DND-41 (cell line): ENCODE measurements around the gene DNAJC15.

Experiments used
- ATAC-seq: fragments of 200-7000 bp; cut with Tn5 transposase; 3 replicates; pipeline ENCODE4 v1.9.1; 2021; ENCODE audit warnings: low read depth; ENCODE audit not compliant: insufficient read depth
- DNase-seq: peaks from one replicate; pipeline ENCODE4 v3.0.0-alpha.2; 2020
- H2AFZ ChIP-seq: 2 replicates; pipeline ENCODE4 v1.6.0; 2012; ENCODE audit warnings: low read depth, low read length
- H3K27ac ChIP-seq: 2 replicates; pipeline ENCODE4 v1.5.1; 2012; ENCODE audit warnings: low read length, inconsistent platforms
- H3K27me3 ChIP-seq: fragments of 200-600 bp; sonication (generic); 2 replicates; pipeline ENCODE4 v1.6.0; 2012; ENCODE audit warnings: low read length, mild to moderate bottlenecking, inconsistent platforms; ENCODE audit not compliant: insufficient read depth, poor library complexity
- H3K36me3 ChIP-seq: 2 replicates; pipeline ENCODE4 v1.5.1; 2012; ENCODE audit warnings: low read length, inconsistent platforms; ENCODE audit not compliant: insufficient read depth
- H3K4me1 ChIP-seq: 2 replicates; pipeline ENCODE4 v1.5.1; 2012; ENCODE audit warnings: mild to moderate bottlenecking, low read length; ENCODE audit not compliant: insufficient read depth
- H3K4me2 ChIP-seq: 2 replicates; pipeline ENCODE4 v1.6.0; 2012; ENCODE audit warnings: mild to moderate bottlenecking, moderate library complexity, low read length, inconsistent platforms; ENCODE audit not compliant: insufficient read depth
- H3K4me3 ChIP-seq, 2 experiments: fragments of 200-600 bp in 1 of 2; shearing (Covaris generic) in 1 of 2; 2 replicates each; pipeline ENCODE4 v1.5.1; 2012 to 2016; ENCODE audit warnings: inconsistent platforms in 2 of 2, low read length in 2 of 2, mild to moderate bottlenecking in 2 of 2, low read depth in 1 of 2, moderate library complexity in 1 of 2
- H3K79me2 ChIP-seq: 2 replicates; pipeline ENCODE4 v1.6.0; 2012; ENCODE audit warnings: low read length, inconsistent platforms; ENCODE audit not compliant: insufficient read depth
- H3K9ac ChIP-seq: 2 replicates; pipeline ENCODE4 v1.6.0; 2012; ENCODE audit warnings: low read depth, mild to moderate bottlenecking, inconsistent platforms, low read length, moderate library complexity
- H3K9me3 ChIP-seq: 2 replicates; pipeline ENCODE4 v1.5.1; 2012; ENCODE audit warnings: low read length, moderate library complexity, mild to moderate bottlenecking, inconsistent platforms; ENCODE audit not compliant: insufficient read depth, severe bottlenecking
- H4K20me1 ChIP-seq: 2 replicates; pipeline ENCODE4 v1.6.0; 2012; ENCODE audit warnings: low read length; ENCODE audit not compliant: insufficient read depth
- EZH2 ChIP-seq: IDR thresholded peaks from 3 replicates; pipeline ENCODE4 v1.6.1; 2012; ENCODE audit warnings: borderline replicate concordance, low read depth, mild to moderate bottlenecking, moderate library complexity, low read length, inconsistent platforms; ENCODE audit not compliant: severe bottlenecking
- TF ChIP-seq, protein P1 (sequence below): IDR thresholded peaks from 2 replicates; pipeline ENCODE4 v1.5.1; 2012; ENCODE audit warnings: borderline replicate concordance, low read length, moderate library complexity, mild to moderate bottlenecking; ENCODE audit not compliant: poor library complexity, severe bottlenecking; ENCODE audit errors: extremely low read depth

The DNAJC15 gene

DNA sequence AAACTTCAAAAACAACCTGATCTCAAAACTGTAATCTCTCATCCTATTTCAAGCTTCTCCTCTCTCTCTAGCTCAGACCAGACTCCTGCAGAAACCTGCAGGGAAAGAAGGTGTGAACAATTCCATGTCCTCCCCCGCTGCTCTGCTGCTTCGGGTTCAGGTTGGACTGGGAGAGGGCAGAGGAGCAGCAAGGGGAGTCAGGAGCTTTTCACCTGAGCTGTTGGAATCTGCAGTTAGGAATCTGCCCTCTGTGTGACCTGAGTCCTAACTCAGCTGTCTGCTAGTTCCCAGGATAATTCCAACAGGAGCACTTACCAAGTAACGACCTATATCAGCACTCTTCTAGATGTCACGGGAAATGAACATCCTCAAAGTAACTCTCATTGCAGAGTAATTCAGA is 118.3 kb downstream of the DNAJC15 start:
- TF ChIP-seq EZH2: no peak
- TF ChIP-seq, protein P1, sequence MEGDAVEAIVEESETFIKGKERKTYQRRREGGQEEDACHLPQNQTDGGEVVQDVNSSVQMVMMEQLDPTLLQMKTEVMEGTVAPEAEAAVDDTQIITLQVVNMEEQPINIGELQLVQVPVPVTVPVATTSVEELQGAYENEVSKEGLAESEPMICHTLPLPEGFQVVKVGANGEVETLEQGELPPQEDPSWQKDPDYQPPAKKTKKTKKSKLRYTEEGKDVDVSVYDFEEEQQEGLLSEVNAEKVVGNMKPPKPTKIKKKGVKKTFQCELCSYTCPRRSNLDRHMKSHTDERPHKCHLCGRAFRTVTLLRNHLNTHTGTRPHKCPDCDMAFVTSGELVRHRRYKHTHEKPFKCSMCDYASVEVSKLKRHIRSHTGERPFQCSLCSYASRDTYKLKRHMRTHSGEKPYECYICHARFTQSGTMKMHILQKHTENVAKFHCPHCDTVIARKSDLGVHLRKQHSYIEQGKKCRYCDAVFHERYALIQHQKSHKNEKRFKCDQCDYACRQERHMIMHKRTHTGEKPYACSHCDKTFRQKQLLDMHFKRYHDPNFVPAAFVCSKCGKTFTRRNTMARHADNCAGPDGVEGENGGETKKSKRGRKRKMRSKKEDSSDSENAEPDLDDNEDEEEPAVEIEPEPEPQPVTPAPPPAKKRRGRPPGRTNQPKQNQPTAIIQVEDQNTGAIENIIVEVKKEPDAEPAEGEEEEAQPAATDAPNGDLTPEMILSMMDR: no peak
- Histone ChIP-seq H3K36me3 (no peaks in the 10 kb centered on the region), H2AFZ (no peak overlapping the region), H3K27me3 (peaks cover 9% of the 10 kb centered on the region), H3K27ac (no peak overlapping the region), H3K4me3 (no peak overlapping the region), H3K4me2 (no peak overlapping the region), H3K79me2 (no peaks in the 10 kb centered on the region), H3K4me1 (no peaks in the 10 kb centered on the region), H4K20me1 (no peaks in the 10 kb centered on the region), H3K9ac (no peak overlapping the region), H3K9me3 (no peaks in the 10 kb centered on the region)
- no peak for DNase-seq
- ATAC-seq: no peak

DNA sequence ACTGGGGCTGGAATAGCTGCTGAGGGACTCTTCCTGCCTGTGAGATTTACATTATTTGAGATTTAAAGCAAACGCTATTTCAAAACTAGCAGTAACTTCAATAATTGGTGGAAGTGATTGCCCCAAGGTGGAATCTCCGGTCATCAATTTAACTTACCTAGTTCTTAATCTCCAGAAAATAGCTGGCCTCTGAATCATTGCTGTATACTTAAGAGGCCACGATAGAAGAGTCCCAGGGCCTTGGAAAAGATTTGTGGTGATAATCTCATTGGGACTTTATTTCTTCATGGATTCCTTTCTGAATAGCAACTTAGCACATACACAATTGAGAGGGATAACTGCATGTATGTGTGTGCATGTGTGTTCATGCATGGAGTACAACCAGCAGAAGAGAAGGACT is 120.2 kb downstream of the DNAJC15 start:
- H3K9ac ChIP-seq: no peak overlapping the region
- H3K36me3 ChIP-seq: no peaks in the 10 kb centered on the region
- H4K20me1 ChIP-seq: no peaks in the 10 kb centered on the region
- no peak overlapping the region for H3K4me2 ChIP-seq
- no peak overlapping the region for H2AFZ ChIP-seq
- no peaks in the 10 kb centered on the region for H3K4me1 ChIP-seq
- ATAC-seq (no peak), DNase-seq (no peak)
- H3K4me3 ChIP-seq: no peak overlapping the region
- TF ChIP-seq, protein P1: no peak
- no peak for TF ChIP-seq EZH2
- no peak overlapping the region for H3K27ac ChIP-seq
- peaks cover 5% of the 10 kb centered on the region for H3K27me3 ChIP-seq
- H3K9me3 ChIP-seq: no peaks in the 10 kb centered on the region
- no peaks in the 10 kb centered on the region for H3K79me2 ChIP-seq

DNA sequence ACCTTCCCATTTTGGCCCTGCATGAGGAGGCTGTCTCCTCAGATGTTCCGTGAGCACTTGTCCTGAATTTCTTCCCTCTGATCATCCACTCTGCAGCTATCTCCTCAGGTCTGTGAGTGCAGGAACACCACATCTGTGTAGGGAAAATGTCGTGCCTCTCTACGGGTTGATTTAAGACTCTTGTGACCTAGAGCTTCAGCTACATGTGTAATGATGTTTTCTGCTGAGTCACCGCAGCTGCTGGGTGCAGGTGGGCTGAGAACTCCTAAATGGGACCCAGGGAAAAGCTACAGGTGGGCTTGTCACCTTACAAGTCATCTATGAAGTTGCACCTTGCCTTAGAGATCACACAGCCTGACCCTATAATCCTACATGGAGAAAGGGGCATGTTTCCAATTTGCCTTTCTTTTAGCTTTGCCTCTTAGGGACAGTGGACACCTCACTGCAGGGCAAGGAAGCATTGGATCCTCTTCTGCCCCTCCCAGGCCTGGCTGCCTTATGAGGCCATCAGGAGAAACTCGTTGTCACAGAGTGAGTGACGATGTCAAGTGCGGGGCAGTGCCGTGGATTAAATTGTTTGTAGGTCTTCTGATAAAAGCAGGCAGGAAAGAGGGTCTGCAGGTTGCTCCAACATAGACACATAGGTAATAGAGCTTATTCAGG is 122.3 kb downstream of the DNAJC15 start:
- TF ChIP-seq EZH2: no peak
- TF ChIP-seq, protein P1: no peak
- no peak overlapping the region for H2AFZ ChIP-seq
- no peaks in the 10 kb centered on the region for H4K20me1 ChIP-seq
- H3K79me2 ChIP-seq: no peaks in the 10 kb centered on the region
- ATAC-seq (no peak), DNase-seq (no peak)
- H3K4me2 ChIP-seq: no peak overlapping the region
- H3K4me1 ChIP-seq: no peaks in the 10 kb centered on the region
- no peak overlapping the region for H3K27ac ChIP-seq
- no peak overlapping the region for H3K9ac ChIP-seq
- peaks cover 5% of the 10 kb centered on the region for H3K27me3 ChIP-seq
- H3K9me3 ChIP-seq: no peaks in the 10 kb centered on the region
- no peak overlapping the region for H3K4me3 ChIP-seq
- no peaks in the 10 kb centered on the region for H3K36me3 ChIP-seq
